ENCODE data around the gene CGNL1. TPM values are rescaled to one million over a fixed set of nuclear protein-coding genes. Genes with fewer than 3 reads are reported as not detected.

The CGNL1 gene
- total and polyA plus RNA-seq, 5 donors from 2014 or later = not detected

GRCh38 chr15:57504599-57504940 lies 128.3 kb downstream of the CGNL1 start:
- H3K36me3 ChIP-seq (ENCODE audit: control insufficient read depth, insufficient read depth, low read length) = no peaks in the 10 kb centered on the region
- ATAC-seq (ENCODE audit: low read depth in 2 of 2) = no peak
- H3K27ac Mint-ChIP-seq = no peak overlapping the region
- H3K4me1 ChIP-seq (ENCODE audit: control insufficient read depth, insufficient read depth, low read length, poor library complexity, severe bottlenecking) = no peaks in the 10 kb centered on the region
- no peaks in the 10 kb centered on the region for H3K9me3 ChIP-seq (ENCODE audit: control insufficient read depth in 2 of 2, low read length in 2 of 2)
- no peak overlapping the region for H3K4me3 Mint-ChIP-seq
- no peak overlapping the region for H3K27ac ChIP-seq (ENCODE audit: insufficient read depth, low read length, poor library complexity, severe bottlenecking)
- peaks cover 13% of the 10 kb centered on the region for H3K27me3 Mint-ChIP-seq
- no peak overlapping the region for H3K4me3 ChIP-seq (ENCODE audit: low read depth, low read length)
- no peaks in the 10 kb centered on the region for H3K4me1 Mint-ChIP-seq
- DNase-seq = no peak
- H3K27me3 ChIP-seq (ENCODE audit: control insufficient read depth, insufficient read depth, low read length) = no peaks in the 10 kb centered on the region
- no peaks in the 10 kb centered on the region for H3K9me3 Mint-ChIP-seq
- H3K36me3 Mint-ChIP-seq = no peaks in the 10 kb centered on the region

GRCh38 chr15:57505056-57505715 lies 128.9 kb downstream of the CGNL1 start:
- no peak for ATAC-seq (ENCODE audit: low read depth in 2 of 2)
- Histone ChIP-seq H3K36me3 (ENCODE audit: control insufficient read depth, insufficient read depth, low read length) (no peaks in the 10 kb centered on the region), H3K4me3 (ENCODE audit: low read depth, low read length) (no peak overlapping the region), H3K9me3 (ENCODE audit: control insufficient read depth in 2 of 2, low read length in 2 of 2) (no peaks in the 10 kb centered on the region), H3K27me3 (ENCODE audit: control insufficient read depth, insufficient read depth, low read length) (no peaks in the 10 kb centered on the region), H3K4me1 (ENCODE audit: control insufficient read depth, insufficient read depth, low read length, poor library complexity, severe bottlenecking) (no peaks in the 10 kb centered on the region), H3K27ac (ENCODE audit: insufficient read depth, low read length, poor library complexity, severe bottlenecking) (no peak overlapping the region)
- Mint-ChIP-seq H3K9me3 (no peaks in the 10 kb centered on the region), H3K27ac (no peak overlapping the region), H3K4me1 (no peaks in the 10 kb centered on the region), H3K27me3 (peaks cover 13% of the 10 kb centered on the region), H3K36me3 (no peaks in the 10 kb centered on the region), H3K4me3 (no peak overlapping the region)
- no peak for DNase-seq

- Histone ChIP-seq H3K4me3 (ENCODE audit: low read depth, low read length) (no peak overlapping the region), H3K27ac (ENCODE audit: insufficient read depth, low read length, poor library complexity, severe bottlenecking) (no peak overlapping the region), H3K9me3 (ENCODE audit: control insufficient read depth in 2 of 2, low read length in 2 of 2) (no peaks in the 10 kb centered on the region), H3K27me3 (ENCODE audit: control insufficient read depth, insufficient read depth, low read length) (no peaks in the 10 kb centered on the region), H3K4me1 (ENCODE audit: control insufficient read depth, insufficient read depth, low read length, poor library complexity, severe bottlenecking) (no peaks in the 10 kb centered on the region), H3K36me3 (ENCODE audit: control insufficient read depth, insufficient read depth, low read length) (no peaks in the 10 kb centered on the region)
- Mint-ChIP-seq H3K27ac (no peak overlapping the region), H3K9me3 (no peaks in the 10 kb centered on the region), H3K36me3 (no peaks in the 10 kb centered on the region), H3K4me3 (no peak overlapping the region), H3K27me3 (peaks cover 13% of the 10 kb centered on the region), H3K4me1 (no peaks in the 10 kb centered on the region)
- no peak for ATAC-seq (ENCODE audit: low read depth in 2 of 2)
- no peak for DNase-seq
Observed at GRCh38 chr15:57505949-57506391, 129.7 kb downstream of the CGNL1 start.

GRCh38 chr15:57506422-57506821 lies 130.1 kb downstream of the CGNL1 start:
- Mint-ChIP-seq H3K4me1 (no peaks in the 10 kb centered on the region), H3K27me3 (peaks cover 13% of the 10 kb centered on the region), H3K36me3 (no peaks in the 10 kb centered on the region), H3K27ac (no peak overlapping the region), H3K9me3 (no peaks in the 10 kb centered on the region), H3K4me3 (no peak overlapping the region)
- H3K36me3 ChIP-seq (ENCODE audit: control insufficient read depth, insufficient read depth, low read length) = no peaks in the 10 kb centered on the region
- H3K9me3 ChIP-seq (ENCODE audit: control insufficient read depth in 2 of 2, low read length in 2 of 2) = no peaks in the 10 kb centered on the region
- H3K4me1 ChIP-seq (ENCODE audit: control insufficient read depth, insufficient read depth, low read length, poor library complexity, severe bottlenecking) = no peaks in the 10 kb centered on the region
- no peak overlapping the region for H3K4me3 ChIP-seq (ENCODE audit: low read depth, low read length)
- no peak overlapping the region for H3K27ac ChIP-seq (ENCODE audit: insufficient read depth, low read length, poor library complexity, severe bottlenecking)
- DNase-seq (no peak), ATAC-seq (ENCODE audit: low read depth in 2 of 2) (no peak)
- no peaks in the 10 kb centered on the region for H3K27me3 ChIP-seq (ENCODE audit: control insufficient read depth, insufficient read depth, low read length)

- no peak for DNase-seq
- no peaks in the 10 kb centered on the region for H3K4me1 Mint-ChIP-seq
- H3K9me3 ChIP-seq (ENCODE audit: control insufficient read depth in 2 of 2, low read length in 2 of 2) = no peaks in the 10 kb centered on the region
- H3K27me3 Mint-ChIP-seq = peaks cover 13% of the 10 kb centered on the region
- H3K4me3 Mint-ChIP-seq = no peak overlapping the region
- H3K27ac ChIP-seq (ENCODE audit: insufficient read depth, low read length, poor library complexity, severe bottlenecking) = no peak overlapping the region
- H3K36me3 ChIP-seq (ENCODE audit: control insufficient read depth, insufficient read depth, low read length) = no peaks in the 10 kb centered on the region
- no peak for ATAC-seq (ENCODE audit: low read depth in 2 of 2)
- no peaks in the 10 kb centered on the region for H3K4me1 ChIP-seq (ENCODE audit: control insufficient read depth, insufficient read depth, low read length, poor library complexity, severe bottlenecking)
- no peak overlapping the region for H3K27ac Mint-ChIP-seq
- H3K36me3 Mint-ChIP-seq = no peaks in the 10 kb centered on the region
- no peaks in the 10 kb centered on the region for H3K27me3 ChIP-seq (ENCODE audit: control insufficient read depth, insufficient read depth, low read length)
- no peak overlapping the region for H3K4me3 ChIP-seq (ENCODE audit: low read depth, low read length)
- no peaks in the 10 kb centered on the region for H3K9me3 Mint-ChIP-seq
Observed at GRCh38 chr15:57507111-57507510, 130.8 kb downstream of the CGNL1 start.

- H3K27me3 ChIP-seq (ENCODE audit: control insufficient read depth, insufficient read depth, low read length) = no peaks in the 10 kb centered on the region
Observed at GRCh38 chr15:57509126-57509525, 132.8 kb downstream of the CGNL1 start.

GRCh38 chr15:57509965-57510364 lies 133.7 kb downstream of the CGNL1 start:
- ATAC-seq (ENCODE audit: low read depth in 2 of 2) = no peak
- peaks cover 15% of the 10 kb centered on the region for H3K27me3 Mint-ChIP-seq
- no peak overlapping the region for H3K27ac ChIP-seq (ENCODE audit: insufficient read depth, low read length, poor library complexity, severe bottlenecking)

More at GRCh38 chr15:57509126-57509525, 132.8 kb downstream of the CGNL1 start:
- Mint-ChIP-seq H3K27me3 (peaks cover 16% of the 10 kb centered on the region), H3K4me1 (no peaks in the 10 kb centered on the region), H3K4me3 (no peak overlapping the region), H3K36me3 (no peaks in the 10 kb centered on the region), H3K27ac (no peak overlapping the region), H3K9me3 (no peaks in the 10 kb centered on the region)
- Histone ChIP-seq H3K27ac (ENCODE audit: insufficient read depth, low read length, poor library complexity, severe bottlenecking) (no peak overlapping the region), H3K36me3 (ENCODE audit: control insufficient read depth, insufficient read depth, low read length) (no peaks in the 10 kb centered on the region), H3K9me3 (ENCODE audit: control insufficient read depth in 2 of 2, low read length in 2 of 2) (no peaks in the 10 kb centered on the region), H3K4me1 (ENCODE audit: control insufficient read depth, insufficient read depth, low read length, poor library complexity, severe bottlenecking) (no peaks in the 10 kb centered on the region), H3K4me3 (ENCODE audit: low read depth, low read length) (no peak overlapping the region)
- ATAC-seq (ENCODE audit: low read depth in 2 of 2) (no peak), DNase-seq (no peak)

GRCh38 chr15:57510647-57511046 lies 134.3 kb downstream of the CGNL1 start:
- Mint-ChIP-seq H3K36me3 (no peaks in the 10 kb centered on the region), H3K27ac (no peak overlapping the region), H3K27me3 (peaks cover 15% of the 10 kb centered on the region), H3K4me1 (no peaks in the 10 kb centered on the region), H3K4me3 (no peak overlapping the region), H3K9me3 (no peaks in the 10 kb centered on the region)
- Histone ChIP-seq H3K4me1 (ENCODE audit: control insufficient read depth, insufficient read depth, low read length, poor library complexity, severe bottlenecking) (no peaks in the 10 kb centered on the region), H3K4me3 (ENCODE audit: low read depth, low read length) (no peak overlapping the region), H3K27ac (ENCODE audit: insufficient read depth, low read length, poor library complexity, severe bottlenecking) (no peak overlapping the region), H3K27me3 (ENCODE audit: control insufficient read depth, insufficient read depth, low read length) (no peaks in the 10 kb centered on the region), H3K9me3 (ENCODE audit: control insufficient read depth in 2 of 2, low read length in 2 of 2) (no peaks in the 10 kb centered on the region), H3K36me3 (ENCODE audit: control insufficient read depth, insufficient read depth, low read length) (no peaks in the 10 kb centered on the region)
- DNase-seq = no peak
- no peak for ATAC-seq (ENCODE audit: low read depth in 2 of 2)

More at GRCh38 chr15:57509965-57510364, 133.7 kb downstream of the CGNL1 start:
- Histone ChIP-seq H3K36me3 (ENCODE audit: control insufficient read depth, insufficient read depth, low read length) (no peaks in the 10 kb centered on the region), H3K27me3 (ENCODE audit: control insufficient read depth, insufficient read depth, low read length) (no peaks in the 10 kb centered on the region), H3K4me3 (ENCODE audit: low read depth, low read length) (no peak overlapping the region), H3K9me3 (ENCODE audit: control insufficient read depth in 2 of 2, low read length in 2 of 2) (no peaks in the 10 kb centered on the region), H3K4me1 (ENCODE audit: control insufficient read depth, insufficient read depth, low read length, poor library complexity, severe bottlenecking) (no peaks in the 10 kb centered on the region)
- Mint-ChIP-seq H3K4me3 (no peak overlapping the region), H3K27ac (no peak overlapping the region), H3K36me3 (no peaks in the 10 kb centered on the region), H3K9me3 (no peaks in the 10 kb centered on the region), H3K4me1 (no peaks in the 10 kb centered on the region)
- no peak for DNase-seq
